Measurements from ENCODE around the gene ATP13A1.
A peak's percentile ranks its signal among the peaks of the same experiment; 100 is the strongest.
"Not testable (repeated sequence)": the region's sequence is repeated elsewhere in the genome, so short reads cannot be mapped to it uniquely, and the experiment has no call there.

ATP13A1 gene

GRCh38 chr19:19619181-19619848 is 44.2 kb downstream of the ATP13A1 start:
- no peak for DNase-seq (ENCODE audit: low read depth)

- peak; percentile 98 for DNase-seq (ENCODE audit: low read depth)
Measured at GRCh38 chr19:19618219-19619051, 45.0 kb downstream of the ATP13A1 start, which contains the start of gene PBX4. PBX4 (minus strand) TSS chr19:19618687; CDS start chr19:19618629, 58 bp downstream.

GRCh38 chr19:19615086-19615485 is 48.4 kb downstream of the ATP13A1 start:
- DNase-seq (ENCODE audit: low read depth): peak; percentile 33

GRCh38 chr19:19613506-19613905 is 50.0 kb downstream of the ATP13A1 start:
- DNase-seq (ENCODE audit: low read depth): no peak

GRCh38 chr19:19610376-19611202 is 52.9 kb downstream of the ATP13A1 start:
- DNase-seq (ENCODE audit: low read depth): no peak

- DNase-seq (ENCODE audit: low read depth): not testable (repeated sequence)
Measured at GRCh38 chr19:19606686-19607085, 56.8 kb downstream of the ATP13A1 start.

GRCh38 chr19:19606021-19606420 is 57.5 kb downstream of the ATP13A1 start:
- DNase-seq (ENCODE audit: low read depth): no peak

- no peak for DNase-seq (ENCODE audit: low read depth)
Measured at GRCh38 chr19:19602713-19603324, 60.7 kb downstream of the ATP13A1 start.

GRCh38 chr19:19602136-19602712 is 61.3 kb downstream of the ATP13A1 start:
- DNase-seq (ENCODE audit: low read depth): no peak

GRCh38 chr19:19600793-19601330 is 62.6 kb downstream of the ATP13A1 start:
- no peak for DNase-seq (ENCODE audit: low read depth)

- DNase-seq (ENCODE audit: low read depth): not testable (repeated sequence)
Measured at GRCh38 chr19:19598728-19599451, 64.6 kb downstream of the ATP13A1 start.

GRCh38 chr19:19597809-19598306 is 65.6 kb downstream of the ATP13A1 start:
- no peak for DNase-seq (ENCODE audit: low read depth)
